ENCODE results near the gene S100A14.
"Not testable (repeated sequence)": the region's sequence is repeated elsewhere in the genome, so short reads cannot be mapped to it uniquely, and the experiment has no call there.

The S100A14 gene

GRCh38 chr1:153616144-153616916 is at the start of gene S100A14:
Gene S100A14 (minus strand): TSS chr1:153616325. CDS start chr1:153615858, 467 bp downstream.
- DNase-seq, result no peak

GRCh38 chr1:153663211-153663610 is 47.1 kb upstream of the S100A14 start:
- DNase-seq, result no peak

- no peak for DNase-seq
Observed at GRCh38 chr1:153662269-153662668, 46.1 kb upstream of the S100A14 start.

DNA sequence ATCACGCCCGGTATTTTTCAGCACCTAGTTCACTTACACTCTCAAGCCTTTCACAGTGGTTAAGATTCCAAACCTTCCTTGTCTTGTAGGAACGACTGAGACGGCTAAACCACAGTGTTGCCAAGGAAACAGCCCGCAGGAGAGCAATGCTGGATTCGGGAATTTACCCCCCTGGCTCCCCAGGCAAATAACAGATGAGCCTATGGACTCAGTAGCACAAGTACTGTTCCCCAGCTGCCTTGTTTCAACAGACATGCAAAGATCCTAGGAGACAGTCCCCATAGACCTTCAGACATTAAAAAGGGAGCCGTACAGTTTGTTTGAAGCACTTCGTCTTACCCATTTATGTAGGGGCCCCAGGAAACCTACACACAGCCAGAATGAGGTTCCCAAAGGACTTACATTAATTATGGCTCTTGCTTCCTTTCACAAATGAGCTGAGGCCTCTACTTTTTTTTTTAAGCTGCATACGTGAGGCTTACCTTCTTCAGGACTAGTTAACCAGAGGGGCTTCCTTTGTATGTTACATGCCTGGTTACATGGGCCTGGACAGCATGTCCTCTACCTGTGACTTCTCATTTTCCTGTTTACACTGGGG is 45.1 kb upstream of the S100A14 start:
- no peak for DNase-seq

DNA sequence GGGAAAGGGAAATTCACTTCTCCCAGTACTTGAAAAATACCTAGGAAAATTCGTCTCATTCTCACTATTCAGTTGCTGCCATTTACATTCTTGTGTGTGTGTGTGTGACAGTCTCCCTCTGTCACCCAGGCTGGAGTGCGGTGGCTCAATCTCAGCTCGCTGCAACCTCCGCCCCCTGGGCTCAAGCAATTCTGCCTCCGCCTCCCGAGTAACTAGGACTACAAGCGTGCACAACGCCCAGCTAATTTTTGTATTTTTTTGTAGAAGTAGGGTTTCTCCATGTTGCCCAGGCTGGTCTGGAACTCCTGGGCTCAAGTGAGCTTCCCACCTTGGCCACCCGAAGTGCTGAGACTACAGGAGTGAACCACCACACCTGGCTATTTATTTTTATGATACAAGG is 43.5 kb upstream of the S100A14 start:
- no peak for DNase-seq

DNA sequence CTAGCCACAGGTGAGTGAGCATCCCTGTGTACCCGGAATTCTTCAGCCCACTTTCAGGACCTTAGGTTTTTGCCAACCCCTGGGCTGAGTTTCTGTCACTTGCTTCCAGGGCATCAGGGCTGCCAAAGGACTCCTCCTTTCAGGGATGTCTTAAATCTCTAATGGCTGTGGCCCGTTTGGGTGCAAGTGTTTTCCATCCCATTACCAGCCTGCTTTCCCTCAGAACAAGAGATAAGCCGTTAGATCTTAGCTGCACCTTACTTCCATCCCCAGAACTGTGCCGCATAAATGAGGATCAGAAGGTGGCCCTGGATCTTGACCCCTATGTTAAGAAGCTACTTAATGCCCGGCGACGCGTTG is 43.0 kb upstream of the S100A14 start:
- DNase-seq, result no peak

DNA sequence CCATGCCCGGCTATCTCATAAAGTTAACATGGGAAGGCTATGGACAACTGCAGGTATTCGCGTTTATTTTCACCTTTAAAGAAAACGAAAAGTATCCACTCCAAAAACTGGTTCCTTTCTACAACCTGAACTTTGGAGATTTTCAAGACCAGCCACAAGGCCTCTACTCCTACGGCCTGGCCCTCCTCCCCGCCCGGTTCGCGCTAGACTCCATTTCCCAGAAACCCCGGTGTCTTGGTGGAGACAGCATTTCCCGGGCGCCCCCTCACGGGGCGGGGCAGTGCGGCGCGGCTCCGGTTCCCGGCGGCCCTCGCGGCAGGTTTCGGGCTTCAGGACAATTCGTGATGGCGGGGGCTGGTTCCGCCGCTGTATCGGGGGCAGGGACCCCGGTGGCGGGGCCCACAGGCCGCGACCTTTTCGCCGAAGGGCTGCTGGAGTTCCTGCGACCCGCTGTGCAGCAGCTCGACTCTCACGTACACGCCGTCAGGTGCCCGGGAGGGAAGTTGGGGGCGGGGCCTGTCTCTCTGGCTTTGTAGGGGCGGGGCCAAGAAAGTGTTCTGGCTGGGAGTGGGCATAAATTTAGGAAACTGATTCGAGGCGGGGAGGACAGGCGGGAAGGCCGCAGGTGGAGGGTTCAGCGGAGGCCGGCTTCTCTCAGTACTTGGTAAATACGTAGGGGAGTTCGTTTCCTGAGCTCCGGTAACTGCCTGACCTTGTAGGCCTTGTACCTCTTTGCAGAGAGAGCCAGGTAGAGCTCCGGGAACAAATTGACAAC is 42.5 kb upstream of the S100A14 start, which contains the start of gene SNAPIN:
Gene SNAPIN, plus strand, starts transcription at position 304 of the 775 bp plus-strand sequence. Its CDS starts 41 bp downstream, at position 345.
- DNase-seq, result peak; percentile 24

- no peak for DNase-seq
Observed at GRCh38 chr1:153655333-153655732, 39.2 kb upstream of the S100A14 start.

GRCh38 chr1:153652805-153653500 is 36.8 kb upstream of the S100A14 start:
- no peak for DNase-seq

GRCh38 chr1:153651771-153652170 is 35.6 kb upstream of the S100A14 start:
- DNase-seq, result no peak

- DNase-seq, result no peak
Observed at GRCh38 chr1:153649863-153650235, 33.7 kb upstream of the S100A14 start.

DNA sequence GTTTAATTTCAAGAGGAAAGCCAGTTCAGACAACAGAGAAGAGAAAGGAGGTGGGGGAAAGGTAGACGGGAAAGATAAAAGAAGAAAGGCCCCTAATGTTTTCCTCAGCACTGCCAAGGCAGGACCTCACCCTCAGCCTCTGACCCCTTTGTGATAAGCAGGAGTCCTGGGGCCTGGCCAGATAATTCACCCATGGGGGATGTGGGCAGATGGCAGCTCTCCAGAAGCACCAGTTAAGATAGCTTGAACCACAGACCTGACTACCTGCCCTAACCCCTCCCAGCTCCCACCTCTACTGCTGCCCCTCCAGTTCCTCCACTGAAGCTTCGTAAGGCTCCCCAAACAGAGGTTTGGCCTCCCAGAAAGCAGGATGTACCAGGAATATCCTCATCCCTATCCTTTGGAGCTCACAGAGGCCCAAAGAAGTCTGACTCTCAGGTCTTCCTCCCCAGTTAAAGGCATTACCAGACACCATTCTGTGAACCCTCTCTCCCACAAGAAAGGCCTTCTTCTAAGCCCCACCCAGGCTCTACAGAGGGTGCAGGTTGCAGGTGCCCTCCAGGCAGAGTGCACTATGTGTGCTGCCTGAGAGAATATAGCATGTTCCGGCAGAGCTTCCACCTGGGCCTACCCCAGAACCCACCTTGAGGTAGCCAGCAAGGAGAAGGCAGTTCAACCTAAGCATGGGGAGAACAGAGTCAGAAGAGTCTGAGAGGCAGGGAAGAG is 33.2 kb upstream of the S100A14 start:
- no peak for DNase-seq

GRCh38 chr1:153648000-153648643 is 32.0 kb upstream of the S100A14 start:
- DNase-seq, result no peak

GRCh38 chr1:153647346-153647714 is 31.2 kb upstream of the S100A14 start:
- no peak for DNase-seq

DNA sequence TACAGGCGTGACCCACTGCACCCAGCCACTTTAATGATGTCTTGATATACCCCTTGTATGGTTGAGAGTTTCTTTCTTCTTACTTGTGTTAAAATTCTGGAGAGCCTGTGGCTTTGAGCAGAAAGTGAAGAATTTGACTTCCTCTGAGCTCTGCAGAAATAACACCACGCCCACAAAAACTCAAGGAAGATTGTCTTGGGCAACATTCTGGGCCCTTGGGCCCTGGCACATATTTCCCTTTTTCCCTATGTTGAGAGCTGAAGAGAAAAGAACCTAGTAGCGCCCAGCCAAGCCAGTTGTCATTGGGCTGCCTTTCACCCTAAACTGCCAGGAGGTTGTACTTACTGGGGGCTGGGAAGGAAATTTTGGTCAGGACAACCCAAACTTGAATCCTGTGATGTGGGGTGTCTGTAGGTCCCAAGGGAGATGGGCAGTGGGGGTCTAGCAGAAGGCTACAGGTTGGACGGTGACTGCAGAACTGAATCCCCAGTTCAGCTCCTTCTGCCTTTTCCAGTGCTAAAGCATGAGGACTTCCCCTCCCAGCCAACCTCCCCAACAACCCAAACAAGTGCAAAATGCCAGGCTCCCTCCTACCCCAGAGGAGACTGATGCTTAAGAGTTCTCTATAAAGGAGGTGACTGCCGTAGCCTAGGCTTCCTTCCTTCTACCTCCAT is 30.7 kb upstream of the S100A14 start:
- DNase-seq, result no peak

DNA sequence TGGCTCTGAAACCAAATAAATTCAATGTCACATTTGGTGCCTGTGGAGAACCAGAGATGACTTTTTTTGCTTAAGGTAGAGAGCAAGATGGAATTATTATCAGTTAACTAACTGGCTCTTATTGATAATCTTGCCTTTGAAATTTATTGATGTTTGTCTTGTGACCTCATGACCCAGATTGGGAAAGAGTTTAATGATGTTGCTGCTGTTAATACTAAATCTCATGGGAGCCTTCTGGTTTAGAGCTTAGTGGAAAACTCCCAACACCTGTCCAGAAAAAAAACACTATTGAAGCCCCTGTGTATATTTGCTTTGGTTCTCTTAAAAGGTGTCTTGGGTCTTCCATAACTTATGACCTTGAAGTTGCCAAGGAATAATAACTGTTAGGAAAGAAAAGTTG is 27.7 kb upstream of the S100A14 start:
- no peak for DNase-seq

- no peak for DNase-seq
Observed at GRCh38 chr1:153643100-153643499, 27.0 kb upstream of the S100A14 start.

- no peak for DNase-seq
Observed at GRCh38 chr1:153642161-153642560, 26.0 kb upstream of the S100A14 start.

- no peak for DNase-seq
Observed at GRCh38 chr1:153640861-153641260, 24.7 kb upstream of the S100A14 start.

- DNase-seq, result not testable (repeated sequence)
Observed at GRCh38 chr1:153640213-153640612, 24.1 kb upstream of the S100A14 start.

DNA sequence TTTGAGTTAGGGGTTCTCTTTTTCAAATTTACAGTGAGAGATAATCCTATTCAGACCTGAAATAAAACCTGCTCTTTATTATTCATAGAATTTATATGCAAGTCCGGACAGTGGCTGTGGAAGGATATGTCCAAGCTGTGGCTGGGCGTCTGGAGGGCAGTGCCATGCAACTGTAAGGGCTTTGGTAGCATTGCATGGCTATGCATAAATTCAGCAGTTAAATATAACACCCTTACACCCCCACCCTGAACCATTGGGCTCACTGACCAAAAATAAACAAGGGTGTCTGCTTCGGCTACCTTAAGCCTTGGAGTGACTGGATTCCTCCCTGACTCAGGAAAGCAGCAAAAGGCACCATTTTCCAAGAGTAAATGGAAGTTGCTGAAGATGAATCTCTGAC is 23.2 kb upstream of the S100A14 start:
- DNase-seq, result no peak
